Measurements from ENCODE around the gene MYL11.
A peak's percentile ranks its signal among the peaks of the same experiment; 100 is the strongest.

The MYL11 gene

DNA sequence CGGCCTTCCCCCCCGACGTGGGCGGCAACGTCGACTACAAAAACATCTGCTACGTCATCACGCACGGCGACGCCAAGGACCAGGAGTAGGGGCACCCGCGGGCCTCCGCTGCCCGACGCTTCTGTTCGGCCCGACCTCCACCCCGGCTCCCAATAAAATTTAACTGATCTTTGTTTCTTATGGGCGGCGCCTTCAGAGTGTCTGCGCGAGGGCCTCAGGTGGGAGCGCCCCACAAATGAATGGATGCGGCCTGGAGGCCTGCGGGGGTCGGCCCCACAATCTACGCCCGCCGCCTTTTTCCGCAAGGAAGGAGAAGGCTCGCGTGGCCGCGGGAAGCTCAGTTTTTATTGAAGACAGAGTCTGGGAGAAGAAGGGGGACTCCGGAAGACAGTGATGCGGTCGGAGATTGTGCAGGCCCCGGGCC, 3.2 kb downstream of the MYL11 start:
- TF ChIP-seq, protein P1, sequence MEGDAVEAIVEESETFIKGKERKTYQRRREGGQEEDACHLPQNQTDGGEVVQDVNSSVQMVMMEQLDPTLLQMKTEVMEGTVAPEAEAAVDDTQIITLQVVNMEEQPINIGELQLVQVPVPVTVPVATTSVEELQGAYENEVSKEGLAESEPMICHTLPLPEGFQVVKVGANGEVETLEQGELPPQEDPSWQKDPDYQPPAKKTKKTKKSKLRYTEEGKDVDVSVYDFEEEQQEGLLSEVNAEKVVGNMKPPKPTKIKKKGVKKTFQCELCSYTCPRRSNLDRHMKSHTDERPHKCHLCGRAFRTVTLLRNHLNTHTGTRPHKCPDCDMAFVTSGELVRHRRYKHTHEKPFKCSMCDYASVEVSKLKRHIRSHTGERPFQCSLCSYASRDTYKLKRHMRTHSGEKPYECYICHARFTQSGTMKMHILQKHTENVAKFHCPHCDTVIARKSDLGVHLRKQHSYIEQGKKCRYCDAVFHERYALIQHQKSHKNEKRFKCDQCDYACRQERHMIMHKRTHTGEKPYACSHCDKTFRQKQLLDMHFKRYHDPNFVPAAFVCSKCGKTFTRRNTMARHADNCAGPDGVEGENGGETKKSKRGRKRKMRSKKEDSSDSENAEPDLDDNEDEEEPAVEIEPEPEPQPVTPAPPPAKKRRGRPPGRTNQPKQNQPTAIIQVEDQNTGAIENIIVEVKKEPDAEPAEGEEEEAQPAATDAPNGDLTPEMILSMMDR (IDR thresholded peaks at IDR 0.05; ENCODE audit: insufficient read depth, low read length, poor library complexity, severe bottlenecking), result no peak
- DNase-seq (ENCODE audit: extremely low read depth, insufficient read length), result peak; percentile 84
- no peaks in the 10 kb centered on the region for H3K27me3 ChIP-seq (replicated peaks; ENCODE audit: control insufficient read depth, insufficient read depth, low read length)
- peaks cover 6% of the 10 kb centered on the region for H3K36me3 ChIP-seq (ENCODE audit: control insufficient read depth, insufficient read depth, low read length)
- peak overlapping the region; percentile 67 for H3K4me3 ChIP-seq (replicated peaks; ENCODE audit: low read depth, low read length)

DNA sequence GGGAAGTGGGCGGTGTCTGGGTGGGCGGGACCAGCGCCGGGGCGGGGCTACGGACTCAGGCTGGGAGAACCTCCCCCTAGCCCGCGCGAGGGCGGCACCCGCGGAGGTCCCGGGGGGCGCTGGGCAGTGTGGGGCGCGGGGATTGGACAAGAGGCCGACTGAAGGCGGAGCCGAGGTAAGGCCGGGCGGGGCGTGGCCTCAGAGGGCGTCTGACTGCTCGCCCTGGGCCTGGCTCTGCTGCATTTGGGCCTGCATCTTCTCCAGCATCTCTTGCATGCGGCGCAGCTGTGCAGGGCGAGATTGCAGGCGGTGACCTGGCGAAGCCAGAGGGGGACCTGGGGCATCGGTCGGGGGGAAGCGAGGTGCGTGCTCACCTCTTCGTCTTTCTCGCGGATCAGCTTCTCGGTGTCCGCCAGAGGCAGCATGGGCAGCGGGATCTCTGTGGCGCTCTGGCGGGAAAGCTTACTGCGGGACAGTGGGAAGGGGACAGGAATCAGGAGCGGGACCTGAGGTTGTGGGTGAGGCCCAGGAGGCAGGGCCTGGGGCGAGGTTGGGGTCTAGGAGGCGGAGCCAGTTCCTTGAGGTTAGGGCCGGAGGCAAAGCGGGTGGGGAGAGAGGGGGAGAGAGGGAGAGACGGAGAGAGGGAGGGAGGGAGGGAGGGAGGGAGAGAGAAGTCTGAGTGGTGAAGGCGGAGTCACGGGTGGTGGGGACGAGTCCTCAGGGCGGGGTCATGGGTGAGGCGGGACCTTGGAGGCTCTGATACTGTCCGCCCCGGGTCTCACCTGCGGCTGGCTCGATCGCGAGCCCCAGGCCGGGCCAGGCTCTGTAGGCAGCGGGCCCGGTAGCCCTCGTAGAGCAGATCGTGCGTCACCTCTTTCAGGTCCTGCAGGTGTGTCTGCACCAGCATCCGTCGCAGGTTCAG, 3.9 kb downstream of the MYL11 start:
- H3K4me3 ChIP-seq (replicated peaks; ENCODE audit: low read depth, low read length), result peak overlapping the region; percentile 67
- TF ChIP-seq, protein P1 (IDR thresholded peaks at IDR 0.05; ENCODE audit: insufficient read depth, low read length, poor library complexity, severe bottlenecking), result peak; percentile 12
- H3K36me3 ChIP-seq (ENCODE audit: control insufficient read depth, insufficient read depth, low read length), result peaks cover 6% of the 10 kb centered on the region
- no peaks in the 10 kb centered on the region for H3K27me3 ChIP-seq (replicated peaks; ENCODE audit: control insufficient read depth, insufficient read depth, low read length)
- DNase-seq (ENCODE audit: extremely low read depth, insufficient read length), result peak; percentile 98

DNA sequence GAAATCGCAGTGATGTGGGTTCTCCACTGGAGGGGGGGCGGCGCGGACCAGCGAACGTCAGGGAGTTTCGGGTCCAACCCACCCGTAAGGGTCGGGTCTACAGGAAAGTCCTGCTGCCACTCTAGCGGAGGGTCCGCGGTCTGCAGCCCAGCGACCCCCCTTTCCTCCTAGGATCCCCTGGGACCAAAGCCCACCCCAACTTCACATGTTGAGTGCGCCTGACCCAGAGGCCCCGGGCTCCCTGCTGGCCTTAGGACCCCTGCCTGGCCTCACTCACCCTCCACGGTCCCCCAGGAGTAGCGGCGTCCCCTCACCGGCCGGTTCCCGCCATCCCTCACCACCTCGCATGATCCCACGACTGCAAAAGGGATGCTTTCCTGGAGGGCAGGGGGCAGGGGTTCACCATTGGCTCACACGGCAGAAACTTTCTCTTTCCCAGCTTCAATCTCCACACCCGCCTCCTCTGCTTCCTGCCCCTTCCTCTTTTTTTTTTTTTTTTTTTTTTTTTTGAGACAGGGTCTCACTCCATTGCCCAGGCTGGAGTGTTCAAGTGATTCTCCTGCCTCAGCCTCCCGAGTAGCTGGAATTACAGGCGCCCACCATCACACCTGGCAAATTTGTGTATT, 4.7 kb downstream of the MYL11 start:
- Histone ChIP-seq H3K27me3 (replicated peaks; ENCODE audit: control insufficient read depth, insufficient read depth, low read length) (no peaks in the 10 kb centered on the region), H3K4me3 (replicated peaks; ENCODE audit: low read depth, low read length) (peak overlapping the region; percentile 67), H3K36me3 (ENCODE audit: control insufficient read depth, insufficient read depth, low read length) (peaks cover 6% of the 10 kb centered on the region)
- no peak for DNase-seq (ENCODE audit: extremely low read depth, insufficient read length)
- TF ChIP-seq, protein P1 (IDR thresholded peaks at IDR 0.05; ENCODE audit: insufficient read depth, low read length, poor library complexity, severe bottlenecking), result no peak

DNA sequence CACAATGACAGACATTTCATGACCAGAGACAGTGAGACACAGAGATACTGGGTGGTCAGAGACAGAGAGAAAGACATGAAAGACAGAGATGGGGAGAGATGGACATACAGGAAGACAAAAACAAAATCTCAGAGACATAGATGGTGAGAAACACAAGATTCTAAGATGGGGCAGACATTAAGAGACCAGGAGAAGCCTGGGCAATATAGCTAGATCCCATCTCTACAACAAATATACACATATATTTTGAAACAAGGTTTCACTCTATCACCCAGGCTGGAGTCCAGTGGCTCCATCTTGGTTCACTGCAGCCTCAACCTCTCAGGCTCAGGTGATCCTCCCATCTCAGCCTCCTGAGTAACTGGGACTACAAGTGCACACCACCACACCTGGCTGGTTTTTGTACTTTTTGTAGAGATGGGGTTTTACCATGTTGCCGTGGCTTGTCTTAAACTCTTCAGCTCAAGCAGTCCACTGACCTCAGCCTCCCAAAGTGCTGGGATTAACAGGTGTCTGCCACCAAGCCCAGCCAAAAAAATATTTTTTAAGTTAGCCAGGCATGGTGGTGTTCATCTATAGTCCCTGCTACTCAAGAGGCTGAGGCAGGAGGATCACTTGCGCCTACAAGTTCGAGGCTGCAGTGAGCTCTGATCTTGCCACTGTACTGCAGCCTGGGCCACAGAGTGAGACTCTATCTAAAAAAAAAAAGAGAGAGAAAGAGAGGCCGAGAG, 5.6 kb downstream of the MYL11 start:
- Histone ChIP-seq H3K4me3 (replicated peaks; ENCODE audit: low read depth, low read length) (no peak overlapping the region), H3K27me3 (replicated peaks; ENCODE audit: control insufficient read depth, insufficient read depth, low read length) (no peaks in the 10 kb centered on the region), H3K36me3 (ENCODE audit: control insufficient read depth, insufficient read depth, low read length) (peaks cover 6% of the 10 kb centered on the region)
- TF ChIP-seq, protein P1 (IDR thresholded peaks at IDR 0.05; ENCODE audit: insufficient read depth, low read length, poor library complexity, severe bottlenecking), result no peak
- DNase-seq (ENCODE audit: extremely low read depth, insufficient read length), result no peak

DNA sequence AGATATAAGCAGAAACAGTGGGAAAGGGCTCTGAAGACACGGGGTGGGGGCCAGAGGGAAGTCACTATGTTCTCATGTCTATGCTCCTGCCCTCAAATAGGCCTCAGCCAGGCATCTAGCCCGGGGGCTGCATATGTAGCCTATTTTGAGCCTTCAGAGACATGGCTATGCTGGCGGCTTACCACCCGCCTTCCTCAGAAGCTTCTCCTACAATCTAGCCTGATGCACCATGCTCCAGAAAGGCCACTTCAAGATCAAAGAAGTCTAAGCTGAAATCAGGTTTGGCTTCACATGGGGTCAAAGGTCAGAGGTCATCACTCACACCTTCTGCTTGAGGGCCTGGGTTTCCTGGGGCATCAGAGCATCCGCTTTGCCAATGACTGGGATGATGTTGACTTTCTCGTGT, 6.2 kb downstream of the MYL11 start:
- Histone ChIP-seq H3K4me3 (replicated peaks; ENCODE audit: low read depth, low read length) (peak overlapping the region; percentile 83; the same call in 1 of the 2 replicates), H3K27me3 (replicated peaks; ENCODE audit: control insufficient read depth, insufficient read depth, low read length) (no peaks in the 10 kb centered on the region), H3K36me3 (ENCODE audit: control insufficient read depth, insufficient read depth, low read length) (peaks cover 6% of the 10 kb centered on the region)
- no peak for DNase-seq (ENCODE audit: extremely low read depth, insufficient read length)
- TF ChIP-seq, protein P1 (IDR thresholded peaks at IDR 0.05; ENCODE audit: insufficient read depth, low read length, poor library complexity, severe bottlenecking), result no peak
